Measurements from ENCODE around the gene PNKP.

DNA sequence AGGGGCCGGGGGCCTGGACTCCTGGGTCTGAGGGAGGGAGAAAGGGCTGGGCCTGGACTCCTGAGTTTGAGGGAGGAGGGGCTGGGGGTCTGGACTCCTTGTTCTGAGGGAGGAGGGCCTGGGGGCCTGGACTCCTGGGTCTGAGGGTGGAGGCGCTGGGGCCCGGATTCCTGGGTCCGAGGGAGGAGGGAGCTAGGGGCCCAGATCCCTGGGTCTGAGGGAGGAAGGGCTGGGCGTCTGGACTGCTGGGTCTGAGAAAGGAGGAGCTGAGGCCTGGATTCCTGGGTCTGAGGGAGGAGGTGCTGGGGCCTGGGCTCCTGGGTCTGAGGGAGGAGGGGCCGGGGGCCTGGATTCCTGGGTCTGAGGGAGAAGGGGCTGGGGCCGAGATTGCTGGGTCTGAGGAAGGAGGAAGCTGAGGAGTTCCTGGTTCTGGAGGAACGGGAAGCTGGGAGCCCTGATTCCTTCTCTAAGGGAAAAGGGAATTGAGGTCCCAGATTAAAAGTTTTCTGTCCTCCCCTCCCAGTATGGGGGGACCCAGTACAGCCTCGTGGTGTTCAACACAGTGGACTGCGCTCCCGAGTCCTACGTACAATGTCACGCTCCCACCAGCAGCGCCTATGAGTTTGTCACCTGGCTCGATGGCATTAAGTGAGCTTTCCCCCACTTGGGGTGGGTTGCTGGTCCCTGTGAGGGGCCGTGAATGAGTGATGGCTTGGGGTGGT, 48.6 kb downstream of the PNKP start:
- TF ChIP-seq POLR2A (IDR thresholded peaks at IDR 0.05; ENCODE audit: low read depth, low read length) (no peak), POLR2AphosphoS5 (IDR thresholded peaks at IDR 0.05; ENCODE audit: low read depth, low read length) (no peak), TAF1 (IDR thresholded peaks at IDR 0.05; ENCODE audit: low read depth, low read length) (no peak), SPI1 (IDR thresholded peaks at IDR 0.05; ENCODE audit: low read depth, low read length) (no peak), PAX5 (IDR thresholded peaks at IDR 0.05; ENCODE audit: insufficient read depth, low read length, severe bottlenecking) (no peak), POU2F2 (IDR thresholded peaks at IDR 0.05; ENCODE audit: low read depth, low read length) (no peak)
